SK-N-SH treated with all-trans-retinoic acid at 6 μM for 48 hours (cell line): Measurements from ENCODE around the gene NSUN7.

Experiments
- BACH2 ChIP-seq: fragments of 250-450 bp; sonication (Bioruptor Pico); IDR thresholded peaks from 2 replicates; pipeline ENCODE4 v1.9.0; 2021; ENCODE audit warnings: mild to moderate bottlenecking, borderline replicate concordance
- ESRRG ChIP-seq: fragments of 250-450 bp; sonication (Bioruptor Pico); IDR thresholded peaks from 2 replicates; pipeline ENCODE4 v1.6.1; 2021; ENCODE audit warnings: mild to moderate bottlenecking
- GLIS3 ChIP-seq: fragments of 250-450 bp; sonication (Bioruptor Pico); IDR thresholded peaks from 2 replicates; pipeline ENCODE4 v1.5.0; 2020; ENCODE audit warnings: mild to moderate bottlenecking, moderate library complexity
- ISL1 ChIP-seq: fragments of 250-450 bp; sonication (Bioruptor Pico); IDR thresholded peaks from 2 replicates; pipeline ENCODE4 v2.1.2; 2022; ENCODE audit warnings: mild to moderate bottlenecking, moderate library complexity
- PATZ1 ChIP-seq: fragments of 250-450 bp; sonication (Bioruptor Pico); IDR thresholded peaks from 2 replicates; pipeline ENCODE4 v1.8.0; 2020; ENCODE audit warnings: mild to moderate bottlenecking, moderate library complexity, borderline replicate concordance
- RARB ChIP-seq: fragments of 250-450 bp; sonication (Bioruptor Pico); IDR thresholded peaks from 2 replicates; pipeline ENCODE4 v1.8.0; 2021; ENCODE audit warnings: mild to moderate bottlenecking, moderate library complexity
- SNAI2 ChIP-seq: fragments of 250-450 bp; sonication (Bioruptor Pico); IDR thresholded peaks from 2 replicates; pipeline ENCODE4 v1.5.0; 2020; ENCODE audit warnings: mild to moderate bottlenecking, moderate library complexity
- TCF4 ChIP-seq: fragments of 250-450 bp; sonication (Bioruptor Pico); IDR thresholded peaks from 2 replicates; pipeline ENCODE4 v1.8.0; 2021; ENCODE audit warnings: mild to moderate bottlenecking, moderate library complexity, borderline replicate concordance
- TSHZ2 ChIP-seq: fragments of 250-450 bp; sonication (Bioruptor Pico); IDR thresholded peaks from 2 replicates; pipeline ENCODE4 v1.5.0; 2020; ENCODE audit warnings: mild to moderate bottlenecking, moderate library complexity
- ZC3H10 ChIP-seq: fragments of 250-450 bp; sonication (Bioruptor Pico); IDR thresholded peaks from 2 replicates; pipeline ENCODE4 v1.5.1; 2021; ENCODE audit warnings: mild to moderate bottlenecking, moderate library complexity
- ZFP3 ChIP-seq: fragments of 250-450 bp; sonication (Bioruptor Pico); IDR thresholded peaks from 2 replicates; pipeline ENCODE4 v1.5.0; 2020; ENCODE audit warnings: mild to moderate bottlenecking, moderate library complexity
- ZFP30 ChIP-seq: fragments of 450-650 bp; formaldehyde crosslinking; IDR thresholded peaks from 2 replicates; pipeline ENCODE4 v1.5.0; 2022; ENCODE audit warnings: mild to moderate bottlenecking, moderate library complexity
- ZNF8 ChIP-seq: fragments of 450-650 bp; formaldehyde crosslinking; IDR thresholded peaks from 2 replicates; pipeline ENCODE4 v1.5.0; 2020; ENCODE audit warnings: mild to moderate bottlenecking, moderate library complexity

- no peak for TF ChIP-seq RARB (CRISPR knock-in tag)
- TF ChIP-seq SNAI2 (CRISPR knock-in tag): no peak
- no peak for TF ChIP-seq PATZ1 (CRISPR knock-in tag)
- no peak for TF ChIP-seq ESRRG (CRISPR knock-in tag)
- no peak for TF ChIP-seq ZC3H10 (CRISPR knock-in tag)
- no peak for TF ChIP-seq BACH2 (CRISPR knock-in tag)
- no peak for TF ChIP-seq TSHZ2
- no peak for TF ChIP-seq ZFP3 (CRISPR knock-in tag)
- no peak for TF ChIP-seq TCF4
- TF ChIP-seq ISL1: no peak
- no peak for TF ChIP-seq GLIS3 (CRISPR knock-in tag)
- no peak for TF ChIP-seq ZFP30 (CRISPR knock-in tag)
- no peak for TF ChIP-seq ZNF8 (CRISPR knock-in tag)
Measured at GRCh38 chr4:40720916-40721315, 28.8 kb upstream of the NSUN7 start.
